Measurements from ENCODE around the gene EXOSC1.

- TF ChIP-seq EP300 (IDR thresholded peaks at IDR 0.05; ENCODE audit: borderline replicate concordance in 1 of 2, low read depth in 1 of 2, low read length in 1 of 2) (no peak), MEF2A (IDR thresholded peaks at IDR 0.05; ENCODE audit: borderline replicate concordance, low read depth) (no peak), JUND (IDR thresholded peaks at IDR 0.05) (no peak), GABPA (IDR thresholded peaks at IDR 0.05; ENCODE audit: low read depth) (no peak), NFIC (IDR thresholded peaks at IDR 0.05; ENCODE audit: borderline replicate concordance) (no peak), EZH2phosphoT487 (IDR thresholded peaks at IDR 0.05; ENCODE audit: borderline replicate concordance, low read depth) (no peak), FOXM1 (IDR thresholded peaks at IDR 0.05; ENCODE audit: low read depth) (no peak), NRF1 (IDR thresholded peaks at IDR 0.05; ENCODE audit: low read depth, low read length) (no peak), RXRA (IDR thresholded peaks at IDR 0.05; ENCODE audit: borderline replicate concordance, low read depth) (no peak)
- TF ChIP-seq, protein P1, sequence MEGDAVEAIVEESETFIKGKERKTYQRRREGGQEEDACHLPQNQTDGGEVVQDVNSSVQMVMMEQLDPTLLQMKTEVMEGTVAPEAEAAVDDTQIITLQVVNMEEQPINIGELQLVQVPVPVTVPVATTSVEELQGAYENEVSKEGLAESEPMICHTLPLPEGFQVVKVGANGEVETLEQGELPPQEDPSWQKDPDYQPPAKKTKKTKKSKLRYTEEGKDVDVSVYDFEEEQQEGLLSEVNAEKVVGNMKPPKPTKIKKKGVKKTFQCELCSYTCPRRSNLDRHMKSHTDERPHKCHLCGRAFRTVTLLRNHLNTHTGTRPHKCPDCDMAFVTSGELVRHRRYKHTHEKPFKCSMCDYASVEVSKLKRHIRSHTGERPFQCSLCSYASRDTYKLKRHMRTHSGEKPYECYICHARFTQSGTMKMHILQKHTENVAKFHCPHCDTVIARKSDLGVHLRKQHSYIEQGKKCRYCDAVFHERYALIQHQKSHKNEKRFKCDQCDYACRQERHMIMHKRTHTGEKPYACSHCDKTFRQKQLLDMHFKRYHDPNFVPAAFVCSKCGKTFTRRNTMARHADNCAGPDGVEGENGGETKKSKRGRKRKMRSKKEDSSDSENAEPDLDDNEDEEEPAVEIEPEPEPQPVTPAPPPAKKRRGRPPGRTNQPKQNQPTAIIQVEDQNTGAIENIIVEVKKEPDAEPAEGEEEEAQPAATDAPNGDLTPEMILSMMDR (IDR thresholded peaks at IDR 0.05): no peak
- TF ChIP-seq, protein P2, sequence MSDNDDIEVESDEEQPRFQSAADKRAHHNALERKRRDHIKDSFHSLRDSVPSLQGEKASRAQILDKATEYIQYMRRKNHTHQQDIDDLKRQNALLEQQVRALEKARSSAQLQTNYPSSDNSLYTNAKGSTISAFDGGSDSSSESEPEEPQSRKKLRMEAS (IDR thresholded peaks at IDR 0.05; ENCODE audit: low read depth): no peak
These were observed 11.2 kb downstream of the EXOSC1 start for GRCh38 chr10:97434557-97434956.
